HG03571 (cell line): ENCODE measurements around the gene RYR2.
"Not testable (repeated sequence)": the region's sequence is repeated elsewhere in the genome, so short reads cannot be mapped to it uniquely, and the experiment has no call there.

Experiments used
- ATAC-seq: cut with Tn5 transposase; IDR thresholded peaks from one replicate; pipeline ENCODE4 v1.9.1; 2021; ENCODE audit not compliant: unreplicated experiment

RYR2 gene

GRCh38 chr1:237074371-237075117, 32.6 kb downstream of the RYR2 start:
- ATAC-seq, result no peak

GRCh38 chr1:237084341-237085077, 42.5 kb downstream of the RYR2 start:
- no peak for ATAC-seq

GRCh38 chr1:237091691-237092090, 49.7 kb downstream of the RYR2 start:
- no peak for ATAC-seq

- ATAC-seq, result no peak
Measured at GRCh38 chr1:237093691-237094090, 51.7 kb downstream of the RYR2 start.

GRCh38 chr1:237098541-237098940, 56.6 kb downstream of the RYR2 start:
- ATAC-seq, result no peak

GRCh38 chr1:237103021-237103420, 61.0 kb downstream of the RYR2 start:
- ATAC-seq, result no peak

- ATAC-seq, result no peak
Measured at GRCh38 chr1:237104096-237104495, 62.1 kb downstream of the RYR2 start.

- ATAC-seq, result no peak
Measured at GRCh38 chr1:237105826-237106225, 63.8 kb downstream of the RYR2 start.

- ATAC-seq, result no peak
Measured at GRCh38 chr1:237108297-237109040, 66.5 kb downstream of the RYR2 start.

GRCh38 chr1:237111807-237112206, 69.8 kb downstream of the RYR2 start:
- no peak for ATAC-seq

- ATAC-seq, result no peak
Measured at GRCh38 chr1:237112663-237113062, 70.7 kb downstream of the RYR2 start.

GRCh38 chr1:237115035-237115434, 73.1 kb downstream of the RYR2 start:
- no peak for ATAC-seq

GRCh38 chr1:237119091-237119490, 77.1 kb downstream of the RYR2 start:
- ATAC-seq, result no peak

- no peak for ATAC-seq
Measured at GRCh38 chr1:237120683-237121082, 78.7 kb downstream of the RYR2 start.

GRCh38 chr1:237124856-237125462, 83.0 kb downstream of the RYR2 start:
- ATAC-seq, result no peak

- ATAC-seq, result no peak
Measured at GRCh38 chr1:237126180-237126579, 84.2 kb downstream of the RYR2 start.

- not testable (repeated sequence) for ATAC-seq
Measured at GRCh38 chr1:237127301-237127700, 85.3 kb downstream of the RYR2 start.

GRCh38 chr1:237133921-237134320, 91.9 kb downstream of the RYR2 start:
- ATAC-seq, result no peak

- no peak for ATAC-seq
Measured at GRCh38 chr1:237134929-237135328, 92.9 kb downstream of the RYR2 start.

GRCh38 chr1:237138551-237138950, 96.6 kb downstream of the RYR2 start:
- ATAC-seq, result no peak

GRCh38 chr1:237139732-237140131, 97.7 kb downstream of the RYR2 start:
- no peak for ATAC-seq
